H1 (cell line): ENCODE data around the gene OPN1SW. TPM values are rescaled to one million over a fixed set of nuclear protein-coding genes. Genes with fewer than 3 reads are reported as not detected.

Source experiments
- CTCF ChIA-PET: fragments of 300-600 bp; sonication (Branson Sonifier 250); formaldehyde crosslinking; loops from one replicate; lab custom pipeline; 2021; ENCODE audit not compliant: partially characterized antibody; lab: Charles Lee
- POLR2A ChIA-PET: fragments of 300-600 bp; sonication (Branson Sonifier 250); formaldehyde crosslinking; loops from one replicate; lab custom pipeline; 2021; ENCODE audit warnings: inconsistent platforms; ENCODE audit not compliant: partially characterized antibody; lab: Charles Lee
- DNase-seq, 2 experiments: peaks; one replicate each; pipeline versions ENCODE4 v3.0.0 to v3.0.0-alpha.2; 2010 to 2022; ENCODE audit warnings: low spot score in 2 of 2, low read depth in 1 of 2, mixed read lengths in 1 of 2
- FAIRE-seq: peaks from 2 replicates; lab custom pipeline; 2011; peaks lifted over from hg19 to GRCh38; lab: Jason Lieb, UNC
- H2AFZ ChIP-seq: 2 replicates; pipeline ENCODE4 v1.8.1; 2012; ENCODE audit warnings: low read length, inconsistent platforms
- H2AK5ac ChIP-seq: 2 replicates; pipeline ENCODE4 v1.6.1; 2013; ENCODE audit warnings: low read depth, low read length
- H2BK120ac ChIP-seq: replicated peaks from 2 replicates; pipeline ENCODE3; 2013; ENCODE audit warnings: low read depth, low read length, inconsistent platforms
- H2BK12ac ChIP-seq: 2 replicates; pipeline ENCODE4 v1.6.1; 2013; ENCODE audit warnings: low read depth, low read length
- H2BK15ac ChIP-seq: 2 replicates; pipeline ENCODE4 v1.6.1; 2013; ENCODE audit warnings: low read length
- H2BK20ac ChIP-seq: 2 replicates; pipeline ENCODE4 v1.6.1; 2013; ENCODE audit warnings: low read length
- H2BK5ac ChIP-seq: 2 replicates; pipeline ENCODE4 v1.6.1; 2013; ENCODE audit warnings: low read depth, low read length
- H3K14ac ChIP-seq: 2 replicates; pipeline ENCODE4 v1.6.1; 2013; ENCODE audit warnings: inconsistent platforms; ENCODE audit not compliant: insufficient read length
- H3K18ac ChIP-seq: 2 replicates; pipeline ENCODE4 v1.6.1; 2013; ENCODE audit warnings: low read length; ENCODE audit errors: extremely low read depth
- H3K23ac ChIP-seq: 2 replicates; pipeline ENCODE4 v1.6.1; 2013; ENCODE audit warnings: inconsistent platforms; ENCODE audit not compliant: insufficient read length
- H3K23me2 ChIP-seq: 2 replicates; pipeline ENCODE4 v1.6.1; 2013; ENCODE audit warnings: low read depth, low read length
- H3K27ac ChIP-seq: 2 replicates; pipeline ENCODE4 v1.6.1; 2011; ENCODE audit warnings: low read depth, low read length, inconsistent platforms
- H3K27me3 ChIP-seq, 4 experiments: replicated peaks in 1 of 4; 1 replicate in 1 of 4; 2 replicates in 3 of 4; pipeline versions ENCODE4 v1.6.1 to v1.8.1; 2011 to 2013; ENCODE audit warnings: low read length in 3 of 4, mild to moderate bottlenecking in 3 of 4, inconsistent platforms in 2 of 4, mixed read lengths in 2 of 4, moderate library complexity in 1 of 4; ENCODE audit not compliant: control insufficient read depth in 3 of 4, insufficient read depth in 3 of 4; ENCODE audit errors: extremely low read depth in 1 of 4
- H3K36me3 ChIP-seq, 4 experiments: 2 replicates each; pipeline versions ENCODE4 v1.6.1 to v1.8.1; 2011 to 2013; ENCODE audit warnings: mild to moderate bottlenecking in 4 of 4, low read length in 3 of 4, moderate library complexity in 2 of 4, control low read depth in 1 of 4, inconsistent platforms in 1 of 4; ENCODE audit not compliant: insufficient read depth in 4 of 4, control insufficient read depth in 2 of 4
- H3K4ac ChIP-seq: replicated peaks from 2 replicates; pipeline ENCODE3; 2013; ENCODE audit warnings: low read length, low read depth, mixed read lengths, inconsistent platforms; ENCODE audit not compliant: insufficient read length
- H3K4me1 ChIP-seq, 4 experiments: replicated peaks in 1 of 4; 1 replicate in 1 of 4; 2 replicates in 3 of 4; pipeline versions ENCODE4 v1.6.1 to v1.8.1; 2011 to 2013; ENCODE audit warnings: low read length in 3 of 4, inconsistent platforms in 2 of 4, mixed read lengths in 1 of 4; ENCODE audit not compliant: insufficient read depth in 4 of 4, control insufficient read depth in 3 of 4
- H3K4me2 ChIP-seq, 2 experiments: 2 replicates each; pipeline versions ENCODE4 v1.6.1 to v1.8.1; 2011 to 2013; ENCODE audit warnings: low read depth in 2 of 2, low read length in 2 of 2, control low read depth in 1 of 2, inconsistent platforms in 1 of 2, mild to moderate bottlenecking in 1 of 2; ENCODE audit not compliant: insufficient read depth in 1 of 2
- H3K4me3 ChIP-seq, 4 experiments: fragments of 200-600, 300-600 bp in 1 of 4; sonication (generic), shearing (Covaris generic), sonication (Bioruptor Twin) in 1 of 4; 2 replicates each; pipeline versions ENCODE4 v1.5.1 to v1.8.1; 2011 to 2016; ENCODE audit warnings: low read length in 4 of 4, low read depth in 3 of 4, control low read depth in 2 of 4, inconsistent platforms in 2 of 4, mild to moderate bottlenecking in 2 of 4, mixed read lengths in 1 of 4, moderate library complexity in 1 of 4; ENCODE audit not compliant: insufficient read depth in 2 of 4; ENCODE audit errors: extremely low read depth in 1 of 4
- H3K56ac ChIP-seq: replicated peaks from 2 replicates; pipeline ENCODE3; 2013; ENCODE audit warnings: low read depth, mild to moderate bottlenecking, mixed read lengths, low read length, inconsistent platforms; ENCODE audit not compliant: insufficient read length
- H3K79me1 ChIP-seq: 2 replicates; pipeline ENCODE4 v1.6.1; 2013; ENCODE audit warnings: low read depth, low read length, control low read depth
- H3K79me2 ChIP-seq, 2 experiments: 2 replicates each; pipeline versions ENCODE4 v1.6.1 to v1.8.1; 2012 to 2013; ENCODE audit warnings: low read length in 2 of 2, mild to moderate bottlenecking in 2 of 2, inconsistent platforms in 1 of 2; ENCODE audit not compliant: insufficient read depth in 2 of 2, control insufficient read depth in 1 of 2
- H3K9ac ChIP-seq, 4 experiments: replicated peaks in 1 of 4; 1 replicate in 1 of 4; 2 replicates in 3 of 4; pipeline versions ENCODE4 v1.6.1 to v1.8.1; 2011 to 2013; ENCODE audit warnings: low read depth in 3 of 4, low read length in 3 of 4, control low read depth in 2 of 4, mild to moderate bottlenecking in 2 of 4, moderate library complexity in 2 of 4, inconsistent platforms in 1 of 4; ENCODE audit errors: extremely low read depth in 1 of 4
- H3K9me3 ChIP-seq, 2 experiments: 2 replicates each; pipeline versions ENCODE4 v1.6.1 to v1.8.1; 2012 to 2013; ENCODE audit warnings: mild to moderate bottlenecking in 2 of 2, moderate library complexity in 2 of 2, control low read depth in 1 of 2, inconsistent platforms in 1 of 2, low read depth in 1 of 2, low read length in 1 of 2, mixed read lengths in 1 of 2; ENCODE audit not compliant: insufficient read depth in 2 of 2
- H4K20me1 ChIP-seq, 2 experiments: replicated peaks in 1 of 2; 2 replicates each; pipeline versions ENCODE3 to v1.8.1; 2011 to 2013; ENCODE audit warnings: inconsistent platforms in 2 of 2, low read length in 2 of 2, mild to moderate bottlenecking in 1 of 2; ENCODE audit not compliant: insufficient read depth in 2 of 2, control insufficient read depth in 1 of 2
- H4K5ac ChIP-seq: 2 replicates; pipeline ENCODE4 v1.6.1; 2013; ENCODE audit warnings: low read length, low read depth, mixed read lengths, inconsistent platforms; ENCODE audit not compliant: insufficient read length
- H4K8ac ChIP-seq: 2 replicates; pipeline ENCODE4 v1.8.0; 2013; ENCODE audit warnings: mild to moderate bottlenecking, moderate library complexity, low read length, inconsistent platforms; ENCODE audit not compliant: insufficient read depth; ENCODE audit errors: extremely low read depth
- H4K91ac ChIP-seq: replicated peaks from 2 replicates; pipeline ENCODE3; 2013; ENCODE audit warnings: low read length, mixed read lengths, inconsistent platforms; ENCODE audit not compliant: insufficient read length
- ATF3 ChIP-seq: IDR thresholded peaks from 2 replicates; pipeline ENCODE4 v1.6.1; 2011; ENCODE audit warnings: low read depth, mild to moderate bottlenecking, low read length; ENCODE audit not compliant: insufficient read depth
- BACH1 ChIP-seq: IDR thresholded peaks from 2 replicates; pipeline ENCODE4 v1.6.1; 2012; ENCODE audit warnings: low read length, improper control_type of control experiment
- BCL11A ChIP-seq, 2 experiments: IDR thresholded peaks; one replicate each; pipeline ENCODE4 v1.6.1; 2011; ENCODE audit warnings: low read depth in 2 of 2, low read length in 2 of 2, mild to moderate bottlenecking in 2 of 2
- CEBPB ChIP-seq: IDR thresholded peaks from 2 replicates; pipeline ENCODE4 v1.6.1; 2012; ENCODE audit warnings: low read depth, low read length
- CHD2 ChIP-seq: IDR thresholded peaks from 2 replicates; pipeline ENCODE4 v1.6.1; 2012; ENCODE audit warnings: low read length, improper control_type of control experiment
- CREB1 ChIP-seq: IDR thresholded peaks from 2 replicates; pipeline ENCODE4 v1.6.1; 2012; ENCODE audit warnings: inconsistent platforms
- CTBP2 ChIP-seq: IDR thresholded peaks from 2 replicates; pipeline ENCODE4 v1.7.0; 2011; ENCODE audit warnings: borderline replicate concordance, mild to moderate bottlenecking, moderate library complexity, mixed read lengths, low read length; ENCODE audit not compliant: insufficient read depth, insufficient read length
- EGR1 ChIP-seq: IDR thresholded peaks from 2 replicates; pipeline ENCODE4 v1.6.1; 2011; ENCODE audit warnings: low read depth, low read length, borderline replicate concordance
- FOSL1 ChIP-seq: IDR thresholded peaks from 2 replicates; pipeline ENCODE4 v1.6.1; 2011; ENCODE audit warnings: mild to moderate bottlenecking, low read depth, low read length, moderate library complexity; ENCODE audit not compliant: insufficient read depth
- KDM1A ChIP-seq: fragments of 200-600, 300-600 bp; sonication (generic); IDR thresholded peaks from 2 replicates; pipeline ENCODE4 v1.7.1; 2016; ENCODE audit warnings: mild to moderate bottlenecking, low read length, borderline replicate concordance
- SP2 ChIP-seq: IDR thresholded peaks from 2 replicates; pipeline ENCODE4 v1.6.1; 2012; ENCODE audit warnings: mild to moderate bottlenecking, low read length, inconsistent platforms
- SRF ChIP-seq: IDR thresholded peaks from 2 replicates; pipeline ENCODE4 v1.6.1; 2011; ENCODE audit warnings: mild to moderate bottlenecking, low read depth, low read length, moderate library complexity
- TAF7 ChIP-seq: optimal IDR thresholded peaks from 2 replicates; pipeline ENCODE3; 2011; ENCODE audit warnings: low read depth, mild to moderate bottlenecking, inconsistent platforms, low read length, moderate library complexity, borderline replicate concordance
- TEAD4 ChIP-seq: IDR thresholded peaks from 2 replicates; pipeline ENCODE4 v1.6.1; 2012; ENCODE audit warnings: low read depth, low read length, inconsistent platforms, mixed read lengths
- ZNF274 ChIP-seq: IDR thresholded peaks from 2 replicates; pipeline ENCODE4 v1.7.0; 2012; ENCODE audit warnings: low read length, borderline replicate concordance; ENCODE audit errors: extremely low read depth
- WGBS, 2 experiments: shearing (Covaris generic) in 1 of 2; methylation state at CpG; one replicate each; pipeline versions ENCODE4 v1.1.6 to v1.1.7; 2013 to 2015; ENCODE audit warnings: low lambda C conversion rate in 2 of 2, mixed read lengths in 2 of 2, inconsistent platforms in 1 of 2, low coverage in 1 of 2, missing lambda C conversion rate in 1 of 2; ENCODE audit not compliant: insufficient replicate concordance in 2 of 2, insufficient coverage in 1 of 2, insufficient read length in 1 of 2; ENCODE audit errors: extremely low coverage in 1 of 2, missing lambda C conversion rate in 1 of 2; 5-methylcytosine and 5-hydroxymethylcytosine counted together
- polyA plus RNA-seq, 7 experiments: library from polyadenylated mRNA; depleted of rRNA in 3 of 7; stranded (reverse) in 5 of 7; unstranded in 2 of 7; fragments of >200 nt in 5 of 7; fragments of 200-250 nt in 2 of 7; gene quantifications; 1 replicate in 5 of 7; 2 replicates in 1 of 7; 4 replicates in 1 of 7; pipeline versions ENCODE4 v1.2.1 to v1.2.3, GENCODE V29; 2011 to 2013; ENCODE audit warnings: missing spikeins in 2 of 7, mixed read lengths in 2 of 7
- total RNA-seq: library from RNA; stranded (reverse); fragmentation: NEBNext Ultra II Directional; extraction: Animal tissue kit (Norgen Biotek cat#: 25700); gene quantifications from 2 replicates; pipeline ENCODE4 v1.2.1, GENCODE V29; 2021

The OPN1SW gene
- total and polyA plus RNA-seq, 2 of the 8 experiments (the other 6 are each of a cell fraction or from before 2014, with no cell fraction given): not detected

DNA sequence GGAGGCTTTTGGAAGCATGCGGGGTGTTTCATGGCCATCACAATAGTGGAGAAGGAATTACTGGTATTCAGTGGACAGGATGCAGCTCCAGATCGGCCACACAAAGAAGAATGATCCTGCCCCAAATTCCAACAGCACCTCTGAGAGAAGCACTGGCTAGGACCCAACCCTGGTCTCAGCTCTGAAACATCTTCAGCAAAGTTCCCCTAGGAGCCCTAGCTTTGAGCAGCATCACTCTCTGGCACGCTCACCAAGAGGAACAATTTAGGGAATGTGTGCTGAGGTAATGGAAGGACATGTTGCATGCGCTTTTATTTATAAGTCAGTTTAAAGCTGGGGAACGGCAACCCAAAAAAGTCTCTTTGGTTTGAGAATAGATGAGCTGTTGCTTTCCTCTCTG, 5.5 kb upstream of the OPN1SW start:
- DNase-seq (no peak), FAIRE-seq (no peak)
- no peak overlapping the region for H3K4me3 ChIP-seq
- H3K14ac ChIP-seq: no peak overlapping the region
- CTCF ChIA-PET: interaction anchor here (0.6 to 2.2 kb wide), 4 partner anchors 63 to 262 kb away, joined by 3 to 7 read pairs (median 3); no protein-coding TSS in a partner anchor
- no peak overlapping the region for H2BK15ac ChIP-seq
- POLR2A ChIA-PET: interaction anchor here (1.3 kb wide), 2 partner anchors 15 to 39 kb away, joined by 3 to 4 read pairs; no protein-coding TSS in a partner anchor
- no peak overlapping the region for H3K23ac ChIP-seq
- H3K4ac ChIP-seq: no peak overlapping the region
- H2BK12ac ChIP-seq: no peak overlapping the region
- peaks cover 4% of the 10 kb centered on the region; the same call in 1 of the 2 replicates for H3K23me2 ChIP-seq
- H3K79me1 ChIP-seq: no peaks in the 10 kb centered on the region
- no peak overlapping the region for H3K56ac ChIP-seq
- no peak overlapping the region for H2AFZ ChIP-seq
- H4K5ac ChIP-seq: no peak overlapping the region
- H2BK20ac ChIP-seq: no peak overlapping the region
- H2BK120ac ChIP-seq: no peak overlapping the region
- H3K9ac ChIP-seq: no peak overlapping the region
- peaks cover 0 to 3% (median 1%) of the 10 kb centered on the region in 4 experiments; a peak in 4 of 7 replicates for H3K4me1 ChIP-seq
- no peak overlapping the region for H4K91ac ChIP-seq
- H3K79me2 ChIP-seq: no peaks in the 10 kb centered on the region
- no peak overlapping the region for H3K27ac ChIP-seq
- H3K36me3 ChIP-seq: no peaks in the 10 kb centered on the region
- no peak overlapping the region for H2AK5ac ChIP-seq
- no peak overlapping the region for H4K8ac ChIP-seq
- H3K27me3 ChIP-seq: no peaks in the 10 kb centered on the region
- H3K9me3 ChIP-seq: peaks cover 0 to 4% of the 10 kb centered on the region in 2 experiments; a peak in 2 of 4 replicates
- H4K20me1 ChIP-seq: no peaks in the 10 kb centered on the region
- no peak overlapping the region for H3K4me2 ChIP-seq
- 94% methylated on average over 5 of the region's 5 CpGs; no CpG with 5 or more reads in 1 of the 2 experiments for WGBS, 2 experiments
- H2BK5ac ChIP-seq: no peak overlapping the region
- no peak overlapping the region for H3K18ac ChIP-seq
- no peak for TF ChIP-seq BCL11A (IDR thresholded peaks at IDR 0.05; ENCODE audit: low read depth in 2 of 2, low read length in 2 of 2)
- TF ChIP-seq SRF: no peak
- no peak for TF ChIP-seq FOSL1
- TF ChIP-seq ZNF274: no peak
- no peak for TF ChIP-seq TEAD4
- no peak for TF ChIP-seq ATF3
- no peak for TF ChIP-seq CREB1
- no peak for TF ChIP-seq EGR1
- TF ChIP-seq TAF7: no peak
- TF ChIP-seq CHD2: no peak
- no peak for TF ChIP-seq CEBPB
- no peak for TF ChIP-seq CTBP2
- no peak for TF ChIP-seq SP2
- TF ChIP-seq KDM1A: no peak
- TF ChIP-seq BACH1: no peak
